ENCODE measurements around the gene PLPPR4.

PLPPR4 gene

DNA sequence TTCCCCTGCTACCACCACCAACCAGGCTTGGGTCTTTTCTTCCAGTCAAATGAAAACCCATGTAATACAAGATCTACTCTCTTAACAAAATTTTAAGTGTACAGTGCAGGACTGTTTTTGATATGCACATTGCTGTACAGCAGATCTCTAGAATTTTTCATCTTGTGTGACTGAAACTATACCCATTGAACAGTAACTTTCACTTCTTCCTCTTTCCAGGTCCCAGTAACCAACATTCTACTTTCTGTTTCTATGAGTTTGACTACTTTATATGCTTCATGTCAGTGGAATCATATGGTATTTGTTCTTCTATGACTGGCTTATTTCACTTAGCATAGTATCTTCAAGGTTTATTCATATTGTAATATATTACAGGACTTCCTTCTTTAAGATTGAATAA is 45.3 kb upstream of the PLPPR4 start:
- no peak overlapping the region for H3K4me2 ChIP-seq (ENCODE audit: insufficient read depth, low read length, poor library complexity, severe bottlenecking)
- H3K4me1 ChIP-seq (ENCODE audit: control insufficient read depth in 2 of 2, insufficient read depth in 1 of 2, low read depth in 1 of 2, low read length in 2 of 2), result no peaks in the 10 kb centered on the region
- no peak overlapping the region for H2BK5ac ChIP-seq (ENCODE audit: low read length)
- H4K8ac ChIP-seq (ENCODE audit: low read depth, low read length), result no peak overlapping the region
- no peaks in the 10 kb centered on the region for H3K27me3 ChIP-seq (ENCODE audit: control insufficient read depth in 3 of 3, insufficient read depth in 3 of 3, low read depth in 1 of 3, low read length in 3 of 3)
- no peak overlapping the region for H4K91ac ChIP-seq (ENCODE audit: low read depth, low read length, poor library complexity)
- DNase-seq (ENCODE audit: low spot score), result no peak
- H2AK5ac ChIP-seq (ENCODE audit: low read depth, low read length), result no peak overlapping the region
- no peak overlapping the region for H3K27ac ChIP-seq (replicated peaks; ENCODE audit: low read length)
- no peak overlapping the region for H3K14ac ChIP-seq (ENCODE audit: low read length)
- H3K9ac ChIP-seq (ENCODE audit: low read depth, low read length, poor library complexity), result no peak overlapping the region
- H2BK12ac ChIP-seq (ENCODE audit: low read length), result no peak overlapping the region
- H3K4ac ChIP-seq (ENCODE audit: low read length), result no peak overlapping the region
- H3K18ac ChIP-seq (ENCODE audit: low read length), result no peak overlapping the region
- H3K23ac ChIP-seq (ENCODE audit: low read depth, low read length, poor library complexity), result no peak overlapping the region
- H2BK15ac ChIP-seq (ENCODE audit: low read length), result no peak overlapping the region
- H3K4me3 ChIP-seq (ENCODE audit: low read length in 2 of 2), result no peak overlapping the region
- no peaks in the 10 kb centered on the region for H3K79me1 ChIP-seq (ENCODE audit: low read depth, low read length)
- no peaks in the 10 kb centered on the region for H3K36me3 ChIP-seq (replicated peaks in 1 of 2; ENCODE audit: control insufficient read depth in 2 of 2, insufficient read depth in 2 of 2, low read length in 2 of 2)
- no peak overlapping the region for H2BK120ac ChIP-seq (ENCODE audit: low read depth, low read length)
- H3K9me3 ChIP-seq (replicated peaks in 1 of 2; ENCODE audit: control insufficient read depth in 2 of 2, insufficient read depth in 1 of 2, low read depth in 1 of 2, low read length in 2 of 2), result no peaks in the 10 kb centered on the region
- no peak overlapping the region for H2AFZ ChIP-seq (ENCODE audit: low read length)

- H2BK15ac ChIP-seq (ENCODE audit: low read length), result no peak overlapping the region
- H3K27ac ChIP-seq (replicated peaks; ENCODE audit: low read length), result no peak overlapping the region
- H3K18ac ChIP-seq (ENCODE audit: low read length), result no peak overlapping the region
- no peak overlapping the region for H3K4me2 ChIP-seq (ENCODE audit: insufficient read depth, low read length, poor library complexity, severe bottlenecking)
- H2BK12ac ChIP-seq (ENCODE audit: low read length), result no peak overlapping the region
- no peak overlapping the region for H2AK5ac ChIP-seq (ENCODE audit: low read depth, low read length)
- H3K4me1 ChIP-seq (ENCODE audit: control insufficient read depth in 2 of 2, insufficient read depth in 1 of 2, low read depth in 1 of 2, low read length in 2 of 2), result no peaks in the 10 kb centered on the region
- no peak overlapping the region for H4K91ac ChIP-seq (ENCODE audit: low read depth, low read length, poor library complexity)
- H3K27me3 ChIP-seq (ENCODE audit: control insufficient read depth in 3 of 3, insufficient read depth in 3 of 3, low read depth in 1 of 3, low read length in 3 of 3), result peaks cover 0 to 4% (median 0%) of the 10 kb centered on the region in 3 experiments
- peaks cover 0 to 4% of the 10 kb centered on the region in 2 donors for H3K9me3 ChIP-seq (replicated peaks in 1 of 2; ENCODE audit: control insufficient read depth in 2 of 2, insufficient read depth in 1 of 2, low read depth in 1 of 2, low read length in 2 of 2)
- no peak overlapping the region for H2AFZ ChIP-seq (ENCODE audit: low read length)
- no CpG with 5 or more reads among the region's 3 CpGs for WGBS, 2 donors (ENCODE audit: extremely low coverage in 2 of 2, insufficient read length in 2 of 2, insufficient replicate concordance in 1 of 2)
- no peak overlapping the region for H4K8ac ChIP-seq (ENCODE audit: low read depth, low read length)
- DNase-seq (ENCODE audit: low spot score), result no peak
- H2BK5ac ChIP-seq (ENCODE audit: low read length), result no peak overlapping the region
- no peak overlapping the region for H3K23ac ChIP-seq (ENCODE audit: low read depth, low read length, poor library complexity)
- no peak overlapping the region for H3K4me3 ChIP-seq (ENCODE audit: low read length in 2 of 2)
- H3K14ac ChIP-seq (ENCODE audit: low read length), result no peak overlapping the region
- no peak overlapping the region for H3K9ac ChIP-seq (ENCODE audit: low read depth, low read length, poor library complexity)
- no peak overlapping the region for H3K4ac ChIP-seq (ENCODE audit: low read length)
- no peak overlapping the region for H2BK120ac ChIP-seq (ENCODE audit: low read depth, low read length)
- no peaks in the 10 kb centered on the region for H3K79me1 ChIP-seq (ENCODE audit: low read depth, low read length)
- H3K36me3 ChIP-seq (replicated peaks in 1 of 2; ENCODE audit: control insufficient read depth in 2 of 2, insufficient read depth in 2 of 2, low read length in 2 of 2), result no peaks in the 10 kb centered on the region
Measured at GRCh38 chr1:99227056-99227897, 37.0 kb upstream of the PLPPR4 start.

DNA sequence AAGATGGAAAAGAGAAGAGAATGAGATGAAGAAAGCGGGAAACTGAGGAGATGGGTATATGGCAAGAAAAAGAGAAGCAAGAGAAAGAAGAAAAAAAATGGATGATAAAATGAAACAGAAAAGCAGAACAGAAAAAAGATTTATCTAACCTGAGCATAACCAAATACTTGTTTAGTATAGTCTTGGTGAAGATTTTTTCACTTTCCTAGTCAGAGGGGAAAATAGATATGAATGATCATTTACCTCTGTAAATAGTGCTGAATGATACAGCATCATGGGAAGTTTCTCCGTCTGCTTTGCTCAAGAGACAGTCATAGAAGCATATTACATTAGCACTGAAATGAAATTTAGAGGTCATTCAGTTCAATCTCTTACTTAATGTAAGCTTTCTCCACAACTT is 36.1 kb upstream of the PLPPR4 start:
- no CpG with 5 or more reads among the region's 2 CpGs for WGBS, 2 donors (ENCODE audit: extremely low coverage in 2 of 2, insufficient read length in 2 of 2, insufficient replicate concordance in 1 of 2)
- Histone ChIP-seq H3K9ac (ENCODE audit: low read depth, low read length, poor library complexity) (no peak overlapping the region), H3K27ac (replicated peaks; ENCODE audit: low read length) (no peak overlapping the region), H3K79me1 (ENCODE audit: low read depth, low read length) (no peaks in the 10 kb centered on the region), H3K36me3 (replicated peaks in 1 of 2; ENCODE audit: control insufficient read depth in 2 of 2, insufficient read depth in 2 of 2, low read length in 2 of 2) (no peaks in the 10 kb centered on the region), H3K4ac (ENCODE audit: low read length) (no peak overlapping the region), H3K4me1 (ENCODE audit: control insufficient read depth in 2 of 2, insufficient read depth in 1 of 2, low read depth in 1 of 2, low read length in 2 of 2) (no peaks in the 10 kb centered on the region), H2AK5ac (ENCODE audit: low read depth, low read length) (no peak overlapping the region), H3K23ac (ENCODE audit: low read depth, low read length, poor library complexity) (no peak overlapping the region), H3K18ac (ENCODE audit: low read length) (no peak overlapping the region), H3K9me3 (replicated peaks in 1 of 2; ENCODE audit: control insufficient read depth in 2 of 2, insufficient read depth in 1 of 2, low read depth in 1 of 2, low read length in 2 of 2) (peaks cover 0 to 4% of the 10 kb centered on the region in 2 donors), H3K27me3 (ENCODE audit: control insufficient read depth in 3 of 3, insufficient read depth in 3 of 3, low read depth in 1 of 3, low read length in 3 of 3) (peaks cover 0 to 4% (median 0%) of the 10 kb centered on the region in 3 experiments), H2BK120ac (ENCODE audit: low read depth, low read length) (no peak overlapping the region), H4K91ac (ENCODE audit: low read depth, low read length, poor library complexity) (no peak overlapping the region), H3K4me3 (ENCODE audit: low read length in 2 of 2) (no peak overlapping the region), H2BK12ac (ENCODE audit: low read length) (no peak overlapping the region), H3K14ac (ENCODE audit: low read length) (no peak overlapping the region), H4K8ac (ENCODE audit: low read depth, low read length) (no peak overlapping the region), H2BK15ac (ENCODE audit: low read length) (no peak overlapping the region), H2AFZ (ENCODE audit: low read length) (no peak overlapping the region), H3K4me2 (ENCODE audit: insufficient read depth, low read length, poor library complexity, severe bottlenecking) (no peak overlapping the region), H2BK5ac (ENCODE audit: low read length) (no peak overlapping the region)
- DNase-seq (ENCODE audit: low spot score), result no peak

- H2BK5ac ChIP-seq (ENCODE audit: low read length), result no peak overlapping the region
- H3K18ac ChIP-seq (ENCODE audit: low read length), result no peak overlapping the region
- H3K9me3 ChIP-seq (replicated peaks in 1 of 2; ENCODE audit: control insufficient read depth in 2 of 2, insufficient read depth in 1 of 2, low read depth in 1 of 2, low read length in 2 of 2), result peaks cover 0 to 4% of the 10 kb centered on the region in 2 donors
- H3K27ac ChIP-seq (replicated peaks; ENCODE audit: low read length), result no peak overlapping the region
- H2AFZ ChIP-seq (ENCODE audit: low read length), result no peak overlapping the region
- no peak for DNase-seq (ENCODE audit: low spot score)
- no peaks in the 10 kb centered on the region for H3K36me3 ChIP-seq (replicated peaks in 1 of 2; ENCODE audit: control insufficient read depth in 2 of 2, insufficient read depth in 2 of 2, low read length in 2 of 2)
- no peak overlapping the region for H4K91ac ChIP-seq (ENCODE audit: low read depth, low read length, poor library complexity)
- no peaks in the 10 kb centered on the region for H3K4me1 ChIP-seq (ENCODE audit: control insufficient read depth in 2 of 2, insufficient read depth in 1 of 2, low read depth in 1 of 2, low read length in 2 of 2)
- peaks cover 0 to 4% (median 0%) of the 10 kb centered on the region in 3 experiments for H3K27me3 ChIP-seq (ENCODE audit: control insufficient read depth in 3 of 3, insufficient read depth in 3 of 3, low read depth in 1 of 3, low read length in 3 of 3)
- no peak overlapping the region for H3K14ac ChIP-seq (ENCODE audit: low read length)
- no CpG with 5 or more reads among the region's 3 CpGs for WGBS, 2 donors (ENCODE audit: extremely low coverage in 2 of 2, insufficient read length in 2 of 2, insufficient replicate concordance in 1 of 2)
- H3K9ac ChIP-seq (ENCODE audit: low read depth, low read length, poor library complexity), result no peak overlapping the region
- H2AK5ac ChIP-seq (ENCODE audit: low read depth, low read length), result no peak overlapping the region
- no peak overlapping the region for H2BK12ac ChIP-seq (ENCODE audit: low read length)
- no peak overlapping the region for H2BK15ac ChIP-seq (ENCODE audit: low read length)
- H3K4me2 ChIP-seq (ENCODE audit: insufficient read depth, low read length, poor library complexity, severe bottlenecking), result no peak overlapping the region
- no peak overlapping the region for H2BK120ac ChIP-seq (ENCODE audit: low read depth, low read length)
- H3K79me1 ChIP-seq (ENCODE audit: low read depth, low read length), result no peaks in the 10 kb centered on the region
- H4K8ac ChIP-seq (ENCODE audit: low read depth, low read length), result no peak overlapping the region
- no peak overlapping the region for H3K4ac ChIP-seq (ENCODE audit: low read length)
- no peak overlapping the region for H3K4me3 ChIP-seq (ENCODE audit: low read length in 2 of 2)
- no peak overlapping the region for H3K23ac ChIP-seq (ENCODE audit: low read depth, low read length, poor library complexity)
Measured at GRCh38 chr1:99229122-99229521, 35.2 kb upstream of the PLPPR4 start.

All from neuronal stem cell (in vitro differentiated cells).